ENCODE data around the gene NOL6.

DNA sequence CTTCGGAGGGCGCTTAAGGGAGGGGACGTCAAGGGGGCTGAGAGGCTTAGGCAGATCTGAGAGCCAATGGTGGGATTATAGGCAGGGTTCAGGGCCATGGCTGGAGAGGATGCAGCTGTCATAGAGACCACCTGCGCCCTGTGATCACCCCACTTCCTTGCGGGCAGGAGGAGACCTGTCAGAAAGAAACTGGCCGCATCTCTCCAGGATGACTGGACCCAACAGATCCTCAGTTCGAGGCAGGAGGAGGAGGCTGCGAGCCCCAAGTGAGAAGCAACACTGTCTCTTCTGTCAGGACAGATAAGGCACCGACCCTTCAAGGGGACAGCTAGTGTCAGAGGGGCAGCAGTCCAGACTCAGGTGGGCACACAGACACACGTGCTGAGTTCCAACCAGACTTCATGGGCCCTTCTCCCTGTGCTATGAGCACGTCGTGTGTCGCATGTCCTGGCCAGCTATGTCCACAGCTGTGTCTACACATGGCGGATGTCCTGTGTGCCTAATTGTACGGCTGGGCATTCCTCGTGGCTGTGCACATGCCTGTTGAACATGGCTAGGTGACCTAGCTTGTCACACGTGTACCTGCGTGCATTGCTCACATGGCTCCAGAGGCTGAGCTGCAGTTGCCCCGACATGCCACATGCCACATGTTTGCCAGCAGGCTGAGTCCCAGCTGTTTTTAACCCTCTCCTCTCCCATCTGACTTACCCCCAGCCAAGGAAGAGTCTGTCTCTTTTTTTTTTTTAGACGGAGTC, 25.7 kb downstream of the NOL6 start:
- TF ChIP-seq, protein P1, sequence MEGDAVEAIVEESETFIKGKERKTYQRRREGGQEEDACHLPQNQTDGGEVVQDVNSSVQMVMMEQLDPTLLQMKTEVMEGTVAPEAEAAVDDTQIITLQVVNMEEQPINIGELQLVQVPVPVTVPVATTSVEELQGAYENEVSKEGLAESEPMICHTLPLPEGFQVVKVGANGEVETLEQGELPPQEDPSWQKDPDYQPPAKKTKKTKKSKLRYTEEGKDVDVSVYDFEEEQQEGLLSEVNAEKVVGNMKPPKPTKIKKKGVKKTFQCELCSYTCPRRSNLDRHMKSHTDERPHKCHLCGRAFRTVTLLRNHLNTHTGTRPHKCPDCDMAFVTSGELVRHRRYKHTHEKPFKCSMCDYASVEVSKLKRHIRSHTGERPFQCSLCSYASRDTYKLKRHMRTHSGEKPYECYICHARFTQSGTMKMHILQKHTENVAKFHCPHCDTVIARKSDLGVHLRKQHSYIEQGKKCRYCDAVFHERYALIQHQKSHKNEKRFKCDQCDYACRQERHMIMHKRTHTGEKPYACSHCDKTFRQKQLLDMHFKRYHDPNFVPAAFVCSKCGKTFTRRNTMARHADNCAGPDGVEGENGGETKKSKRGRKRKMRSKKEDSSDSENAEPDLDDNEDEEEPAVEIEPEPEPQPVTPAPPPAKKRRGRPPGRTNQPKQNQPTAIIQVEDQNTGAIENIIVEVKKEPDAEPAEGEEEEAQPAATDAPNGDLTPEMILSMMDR (IDR thresholded peaks at IDR 0.05 in 8 of 11, conservative IDR thresholded peaks at IDR 0.05 in 3 of 11): no peak
- TF ChIP-seq POLR2A (IDR thresholded peaks at IDR 0.05) (no peak), POLR2AphosphoS5 (IDR thresholded peaks at IDR 0.05) (no peak)
